HEK293T (cell line): ENCODE measurements around the gene PLCD4.
A peak's percentile ranks its signal among the peaks of the same experiment; 100 is the strongest.

ENCODE experiments used
- ARNT ChIP-seq: fragments of 450-650 bp; IDR thresholded peaks from 2 replicates; pipeline ENCODE4 v1.6.1; 2017; ENCODE audit warnings: mild to moderate bottlenecking
- CTBP1 ChIP-seq: fragments of 450-650 bp; IDR thresholded peaks from 2 replicates; pipeline ENCODE4 v1.6.1; 2016; ENCODE audit warnings: borderline replicate concordance
- FOXA1 ChIP-seq: fragments of 450-650 bp; IDR thresholded peaks from 2 replicates; pipeline ENCODE4 v1.6.1; 2016; ENCODE audit warnings: mild to moderate bottlenecking
- FOXK2 ChIP-seq: fragments of 450-650 bp; IDR thresholded peaks from 2 replicates; pipeline ENCODE4 v1.6.1; 2016; ENCODE audit warnings: mild to moderate bottlenecking
- FOXM1 ChIP-seq: fragments of 450-650 bp; IDR thresholded peaks from 2 replicates; pipeline ENCODE4 v1.6.1; 2017; ENCODE audit warnings: mild to moderate bottlenecking, borderline replicate concordance
- HDGF ChIP-seq: fragments of 450-650 bp; IDR thresholded peaks from 2 replicates; pipeline ENCODE4 v1.6.1; 2017; ENCODE audit warnings: antibody characterized with exemption, borderline replicate concordance
- L3MBTL2 ChIP-seq: fragments of 450-650 bp; conservative IDR thresholded peaks from 2 replicates; pipeline ENCODE4 v1.6.1; 2016; ENCODE audit warnings: mild to moderate bottlenecking
- NFRKB ChIP-seq: fragments of 450-650 bp; IDR thresholded peaks from 2 replicates; pipeline ENCODE4 v1.6.1; 2016; ENCODE audit warnings: mild to moderate bottlenecking, moderate library complexity
- PKNOX1 ChIP-seq: fragments of 450-650 bp; IDR thresholded peaks from 2 replicates; pipeline ENCODE4 v1.6.1; 2016
- SUZ12 ChIP-seq: fragments of 450-650 bp; IDR thresholded peaks from 2 replicates; pipeline ENCODE4 v1.6.1; 2016; ENCODE audit warnings: mild to moderate bottlenecking
- TARDBP ChIP-seq: fragments of 450-650 bp; IDR thresholded peaks from 2 replicates; pipeline ENCODE4 v1.6.1; 2016
- ZNF384 ChIP-seq: fragments of 450-650 bp; IDR thresholded peaks from 2 replicates; pipeline ENCODE4 v1.6.1; 2016

DNA sequence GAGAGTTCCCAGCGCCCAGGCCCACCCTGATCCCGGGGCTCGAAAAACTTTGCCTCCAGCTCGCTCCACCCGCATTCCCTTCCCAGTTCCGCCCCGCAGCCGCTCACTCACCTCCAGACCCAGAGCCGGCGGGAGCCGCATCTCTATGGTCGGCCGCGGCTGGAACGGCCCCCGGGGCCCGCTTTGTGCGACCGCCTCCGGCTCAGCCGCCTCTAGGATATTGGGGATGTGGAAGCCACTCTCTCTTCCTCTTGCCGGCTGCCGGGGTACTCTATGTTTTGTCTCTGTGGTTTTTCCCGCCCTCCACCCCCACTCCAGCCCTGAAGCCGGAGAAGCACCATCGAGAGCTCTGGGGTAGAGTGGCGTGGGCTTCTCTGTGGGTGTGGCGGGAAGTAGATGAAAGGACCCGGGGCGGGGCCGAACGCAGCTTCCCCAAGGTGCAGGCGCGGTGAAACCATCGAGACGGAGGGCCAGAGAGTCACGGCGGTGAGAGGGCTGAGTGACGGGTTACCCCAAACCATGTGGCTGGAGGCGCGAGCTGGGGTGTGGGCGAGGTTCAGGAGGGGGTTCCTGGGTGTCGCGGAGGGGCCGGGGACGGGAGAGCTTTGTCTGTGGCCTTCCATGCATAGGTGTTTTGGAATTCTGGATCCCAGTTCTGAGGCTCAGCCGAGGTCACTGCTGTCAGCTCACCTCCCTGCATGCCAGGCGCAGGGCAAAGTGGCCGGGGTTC lies 51.7 kb downstream of the PLCD4 start, which contains the start of the genes BCS1L and ZNF142:
- TF ChIP-seq HDGF (no peak), TARDBP (no peak), NFRKB (no peak), ARNT (no peak), CTBP1 (no peak), FOXK2 (no peak), SUZ12 (no peak), ZNF384 (no peak), FOXA1 (no peak), FOXM1 (no peak), PKNOX1 (peak; percentile 91), L3MBTL2 (no peak; the same call in 1 of the 2 replicates)
